ENCODE measurements around the gene SMPDL3A. TPM values are rescaled to one million over a fixed set of nuclear protein-coding genes. Genes with fewer than 3 reads are reported as not detected.

SMPDL3A gene
- total and polyA plus RNA-seq, 2 of the 13 experiments (the other 11 are each of a cell fraction or from before 2014, with no cell fraction given) = 7.8 to 17.3 TPM

DNA sequence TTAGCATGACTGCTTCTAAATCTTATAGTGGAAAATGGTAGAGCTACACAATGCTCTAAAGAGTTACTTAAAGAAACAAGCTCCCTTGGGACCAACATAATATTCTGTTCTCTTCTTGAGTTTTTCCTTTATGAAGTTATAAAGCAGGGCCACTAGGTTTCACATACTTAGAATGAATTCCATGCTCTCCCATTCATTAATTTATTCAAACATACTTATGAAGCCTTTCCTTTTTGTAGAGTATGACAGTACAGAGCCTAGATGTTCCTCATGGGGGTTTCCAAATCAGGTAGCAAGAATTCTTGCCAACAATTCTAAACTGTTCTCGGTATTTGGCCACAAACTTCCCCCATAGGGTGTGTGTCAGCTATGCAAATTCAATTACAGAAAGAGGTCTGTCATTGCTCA lies 30.1 kb upstream of the SMPDL3A start (continued):
- TF ChIP-seq, protein P1, sequence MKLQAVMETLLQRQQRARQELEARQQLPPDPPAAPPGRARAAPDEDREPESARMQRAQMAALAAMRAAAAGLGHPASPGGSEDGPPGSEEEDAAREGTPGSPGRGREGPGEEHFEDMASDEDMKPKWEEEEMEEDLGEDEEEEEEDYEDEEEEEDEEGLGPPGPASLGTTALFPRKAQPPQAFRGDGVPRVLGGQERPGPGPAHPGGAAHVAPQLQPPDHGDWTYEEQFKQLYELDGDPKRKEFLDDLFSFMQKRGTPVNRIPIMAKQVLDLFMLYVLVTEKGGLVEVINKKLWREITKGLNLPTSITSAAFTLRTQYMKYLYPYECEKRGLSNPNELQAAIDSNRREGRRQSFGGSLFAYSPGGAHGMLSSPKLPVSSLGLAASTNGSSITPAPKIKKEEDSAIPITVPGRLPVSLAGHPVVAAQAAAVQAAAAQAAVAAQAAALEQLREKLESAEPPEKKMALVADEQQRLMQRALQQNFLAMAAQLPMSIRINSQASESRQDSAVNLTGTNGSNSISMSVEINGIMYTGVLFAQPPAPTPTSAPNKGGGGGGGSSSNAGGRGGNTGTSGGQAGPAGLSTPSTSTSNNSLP (IDR thresholded peaks at IDR 0.05; ENCODE audit: low read depth, low read length) = no peak
- TF ChIP-seq SAFB2 (CRISPR knock-in tag; IDR thresholded peaks at IDR 0.05; ENCODE audit: borderline replicate concordance, low read depth) (no peak), HNRNPUL1 (IDR thresholded peaks at IDR 0.05; ENCODE audit: low read depth, low read length) (no peak), ARNT2 (CRISPR knock-in tag; IDR thresholded peaks at IDR 0.05; ENCODE audit: low read depth) (no peak)

DNA sequence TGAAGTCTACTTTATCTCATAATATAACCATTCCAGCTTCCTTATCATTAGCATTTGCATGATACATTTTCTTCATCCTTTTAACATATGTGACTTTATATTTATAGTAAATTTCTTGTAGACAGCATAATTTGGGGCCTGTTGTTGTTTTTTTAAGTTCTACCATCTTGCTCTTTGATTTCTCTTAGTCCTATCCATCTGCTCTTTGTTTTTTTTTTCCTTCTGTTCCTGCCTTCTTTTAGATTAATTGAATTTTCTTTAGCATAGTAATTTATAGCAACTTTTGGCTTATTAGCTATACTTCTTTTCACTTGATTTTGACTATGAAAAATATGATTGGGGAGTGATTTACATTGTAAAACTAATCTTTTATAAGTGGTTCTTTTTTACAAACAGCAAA lies 28.7 kb upstream of the SMPDL3A start:
- no peak overlapping the region for H2AFZ ChIP-seq (ENCODE audit: low read length)
- in situ Hi-C loops (cut with HindIII; ENCODE audit: extremely low pct_ligation_motif_present, low pct_unique_long_range_greater_than_20kb) (no loop called here), intact Hi-C loops (cut with micrococcal nuclease; ENCODE audit: unreplicated experiment) (no loop called here)
- no peaks in the 10 kb centered on the region for H3K27me3 ChIP-seq (ENCODE audit: control insufficient read depth in 1 of 2, insufficient read depth in 2 of 2, low read length in 2 of 2)
- H4K20me1 ChIP-seq (ENCODE audit: insufficient read depth, low read length) = no peaks in the 10 kb centered on the region
- H3K79me2 ChIP-seq (ENCODE audit: insufficient read depth, low read length) = no peaks in the 10 kb centered on the region
- H3K4me2 ChIP-seq (ENCODE audit: low read depth, low read length) = no peak overlapping the region
- no peaks in the 10 kb centered on the region for H3K4me1 ChIP-seq (ENCODE audit: insufficient read depth, low read length)
- no peak overlapping the region for H3K4me3 ChIP-seq (replicated peaks in 1 of 3; ENCODE audit: insufficient read depth in 1 of 3, low read depth in 2 of 3, low read length in 3 of 3)
- FAIRE-seq (no peak), DNase-seq (ENCODE audit: low spot score) (no peak), ATAC-seq (no peak)
- BruUV-seq (replicated peaks) = no TSS peak
- H3K27ac ChIP-seq (ENCODE audit: extremely low read length, insufficient read depth, low read length) = no peak overlapping the region
- no peaks in the 10 kb centered on the region for H3K36me3 ChIP-seq (replicated peaks in 1 of 2; ENCODE audit: control insufficient read depth in 1 of 2, insufficient read depth in 2 of 2, low read length in 2 of 2)
- TF ChIP-seq KDM3A (CRISPR knock-in tag; IDR thresholded peaks at IDR 0.05; ENCODE audit: low read depth) = no peak
- no peak for TF ChIP-seq LRRFIP1 (CRISPR knock-in tag; conservative IDR thresholded peaks at IDR 0.05)
- TF ChIP-seq, protein P2, sequence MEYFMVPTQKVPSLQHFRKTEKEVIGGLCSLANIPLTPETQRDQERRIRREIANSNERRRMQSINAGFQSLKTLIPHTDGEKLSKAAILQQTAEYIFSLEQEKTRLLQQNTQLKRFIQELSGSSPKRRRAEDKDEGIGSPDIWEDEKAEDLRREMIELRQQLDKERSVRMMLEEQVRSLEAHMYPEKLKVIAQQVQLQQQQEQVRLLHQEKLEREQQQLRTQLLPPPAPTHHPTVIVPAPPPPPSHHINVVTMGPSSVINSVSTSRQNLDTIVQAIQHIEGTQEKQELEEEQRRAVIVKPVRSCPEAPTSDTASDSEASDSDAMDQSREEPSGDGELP (IDR thresholded peaks at IDR 0.05; ENCODE audit: borderline replicate concordance, low read depth) = no peak
- no peak for TF ChIP-seq ZNF143 (CRISPR knock-in tag; IDR thresholded peaks at IDR 0.05)
- no peak for TF ChIP-seq CHD4 (IDR thresholded peaks at IDR 0.05; ENCODE audit: borderline replicate concordance, low read length)
- ChIA-PET POLR2A (no interaction called here), CTCF (ENCODE audit: low intra/inter-chr PET ratio, low total read pairs) (no interaction called here)
- H3K9me3 ChIP-seq (ENCODE audit: low read length) = no peaks in the 10 kb centered on the region
- H3K9ac ChIP-seq (ENCODE audit: insufficient read depth, low read depth, low read length) = no peak overlapping the region
